CD4-positive, alpha-beta memory T cell (primary cell): ENCODE results near the gene WBP2. TPM values are rescaled to one million over a fixed set of nuclear protein-coding genes. Genes with fewer than 3 reads are reported as not detected.

ENCODE experiments used
- CTCF ChIA-PET: fragments of 350-600 bp; sonication (Branson Sonifier 250); formaldehyde crosslinking; loops from one replicate; lab custom pipeline; 2021; ENCODE audit warnings: inconsistent platforms; ENCODE audit not compliant: partially characterized antibody; lab: Charles Lee
- POLR2A ChIA-PET: fragments of 350-600 bp; sonication (Branson Sonifier 250); formaldehyde crosslinking; loops from one replicate; lab custom pipeline; 2021; ENCODE audit not compliant: partially characterized antibody; lab: Charles Lee
- DNase-seq, 5 donors: peaks; one replicate each; pipeline versions ENCODE4 v3.0.0 to v3.0.0-alpha.2; 2020 to 2022; ENCODE audit warnings: mixed read lengths in 1 of 5
- H3K27ac ChIP-seq: one replicate; pipeline ENCODE4 v1.7.0; 2013; ENCODE audit warnings: low read depth, low read length
- H3K27me3 ChIP-seq: 2 replicates; pipeline ENCODE4 v1.7.0; 2013; ENCODE audit warnings: mild to moderate bottlenecking, low read length, moderate library complexity; ENCODE audit not compliant: insufficient read depth
- H3K36me3 ChIP-seq: 2 replicates; pipeline ENCODE4 v1.7.0; 2013; ENCODE audit warnings: mild to moderate bottlenecking, low read length, moderate library complexity; ENCODE audit not compliant: insufficient read depth
- H3K4me1 ChIP-seq: 2 replicates; pipeline ENCODE4 v1.7.0; 2013; ENCODE audit warnings: mild to moderate bottlenecking, low read length, moderate library complexity; ENCODE audit not compliant: insufficient read depth
- H3K4me3 ChIP-seq, 2 donors: one replicate each; pipeline ENCODE4 v1.7.0; 2013; ENCODE audit warnings: low read length in 2 of 2, mild to moderate bottlenecking in 1 of 2
- H3K9me3 ChIP-seq, 2 donors: one replicate each; pipeline ENCODE4 v1.7.0; 2013; ENCODE audit warnings: low read length in 2 of 2, control low read depth in 1 of 2; ENCODE audit not compliant: control insufficient read depth in 1 of 2
- H3K27ac Mint-ChIP-seq, 7 donors: one replicate each; pipeline ENCODE4 v1.8.0; 2020 to 2021; ENCODE audit warnings: mixed read lengths in 7 of 7, mild to moderate bottlenecking in 6 of 7, inconsistent platforms in 3 of 7, moderate library complexity in 3 of 7
- H3K27me3 Mint-ChIP-seq, 2 donors: one replicate each; pipeline ENCODE4 v1.8.0; 2020 to 2021; ENCODE audit warnings: mixed read lengths in 2 of 2
- H3K36me3 Mint-ChIP-seq, 2 donors: one replicate each; pipeline ENCODE4 v1.8.0; 2020 to 2021; ENCODE audit warnings: mixed read lengths in 2 of 2, inconsistent platforms in 1 of 2, mild to moderate bottlenecking in 1 of 2
- H3K4me1 Mint-ChIP-seq, 4 donors: one replicate each; pipeline ENCODE4 v1.8.0; 2020 to 2021; ENCODE audit warnings: mixed read lengths in 4 of 4, mild to moderate bottlenecking in 1 of 4
- H3K4me3 Mint-ChIP-seq, 8 donors: one replicate each; pipeline ENCODE4 v1.8.0; 2020 to 2021; ENCODE audit warnings: mixed read lengths in 8 of 8, mild to moderate bottlenecking in 7 of 8, moderate library complexity in 6 of 8, inconsistent platforms in 3 of 8
- H3K9me3 Mint-ChIP-seq, 8 donors: one replicate each; pipeline ENCODE4 v1.8.0; 2020 to 2021; ENCODE audit warnings: mixed read lengths in 8 of 8, mild to moderate bottlenecking in 5 of 8, inconsistent platforms in 3 of 8, moderate library complexity in 1 of 8
- intact Hi-C: fragments of 100-400 bp; cut with micrococcal nuclease; formaldehyde crosslinking; loops from one replicate; pipeline ENCODE4 v1.15.1; 2023
- polyA plus RNA-seq, 2 donors: library from polyadenylated mRNA; unstranded; fragments of 300-500 nt; fragmentation: Illumina TruSeq; gene quantifications; one replicate each; pipeline ENCODE4 v1.2.3, GENCODE V29; 2021
- total RNA-seq, 2 experiments: library from RNA; stranded (reverse); gene quantifications; one replicate each; pipeline ENCODE4 v1.2.3, GENCODE V29; 2021

Gene WBP2
- total RNA-seq = 100 to 1,000 TPM; 159 to 160 TPM
- 100 to 1,000 TPM in 1 of 2 donors, 10 to 100 TPM in 1; 80.3 to 127 TPM for polyA plus RNA-seq

GRCh38 chr17:75855310-75856061 is at the start of gene WBP2:
Gene WBP2 (minus strand): TSS chr17:75855335. CDS start chr17:75855297, 38 bp downstream.
- H3K27ac Mint-ChIP-seq = peak within 1 kb of the TSS in 5 of 7 donors; percentile 92 to 95 (median 94)
- ChIA-PET CTCF (interaction anchor here (0.7 to 14.6 kb wide), 20 partner anchors 10 to 106 kb away, joined by 3 to 266 read pairs (median 6); partner anchors contain the start of genes GALK1, TRIM47, TRIM65 and UNC13D), POLR2A (interaction anchor here (0.7 to 23.4 kb wide), 33 partner anchors 10 to 1233 kb away, joined by 3 to 563 read pairs (median 7); partner anchors contain the start of genes ACOX1, FBF1, GALK1 and MIF4GD)
- peak within 1 kb of the TSS in 6 of 8 donors; percentile 83 to 92 (median 88) for H3K4me3 Mint-ChIP-seq
- peaks cover 20 to 50% (median 26%) of the 10 kb centered on the region in 4 donors for H3K4me1 Mint-ChIP-seq
- no peaks in the 10 kb centered on the region for H3K27me3 Mint-ChIP-seq
- Histone ChIP-seq H3K4me1 (peaks cover 37% of the 10 kb centered on the region), H3K4me3 (peak within 1 kb of the TSS; percentile 60 to 67), H3K9me3 (no peaks in the 10 kb centered on the region), H3K36me3 (peaks cover 11% of the 10 kb centered on the region), H3K27ac (peak within 1 kb of the TSS; percentile 80), H3K27me3 (no peaks in the 10 kb centered on the region)
- H3K9me3 Mint-ChIP-seq = no peaks in the 10 kb centered on the region
- H3K36me3 Mint-ChIP-seq = peaks cover 4 to 14% of the 10 kb centered on the region in 2 donors
- DNase-seq = peak; percentile 96 to 100 (median 99)
- intact Hi-C loops = loop anchor here (1.0 kb wide), 7 partner anchors 11 to 124 kb away; partner anchors contain the start of genes ACOX1, MRPL38, TEN1 and TRIM65

GRCh38 chr17:75902406-75902805 is 47.3 kb upstream of the WBP2 start:
- H3K27ac ChIP-seq = no peak overlapping the region
- peaks cover 4 to 37% of the 10 kb centered on the region in 2 donors for H3K36me3 Mint-ChIP-seq
- H3K9me3 ChIP-seq = no peaks in the 10 kb centered on the region
- peaks cover 21% of the 10 kb centered on the region for H3K4me1 ChIP-seq
- intact Hi-C loops = loop anchor here (10.0 kb wide), 1 partner anchor 362 kb away; the partner anchor contains the start of gene UBALD2
- H3K27me3 ChIP-seq = no peaks in the 10 kb centered on the region
- no peak for DNase-seq
- ChIA-PET CTCF (interaction anchor here (0.8 to 10.4 kb wide), 5 partner anchors 25 to 126 kb away, joined by 3 to 120 read pairs (median 4); partner anchors contain the start of gene WBP2), POLR2A (interaction anchor here (0.9 to 18.1 kb wide), 7 partner anchors 25 to 612 kb away, joined by 3 to 337 read pairs (median 4); partner anchors contain the start of genes TRIM47, UNC13D and WBP2)
- no peak overlapping the region for H3K4me3 ChIP-seq
- H3K36me3 ChIP-seq = peaks cover 30% of the 10 kb centered on the region
- peak overlapping the region in 1 of 7 donors; percentile 37 for H3K27ac Mint-ChIP-seq
- H3K9me3 Mint-ChIP-seq = no peaks in the 10 kb centered on the region
- peak overlapping the region in 1 of 8 donors; percentile 50 for H3K4me3 Mint-ChIP-seq
- peaks cover 8 to 22% (median 12%) of the 10 kb centered on the region in 4 donors for H3K4me1 Mint-ChIP-seq
- H3K27me3 Mint-ChIP-seq = no peaks in the 10 kb centered on the region

- no peak for DNase-seq
- H3K9me3 Mint-ChIP-seq = no peaks in the 10 kb centered on the region
- peak overlapping the region in 2 of 7 donors; percentile 64 to 67 for H3K27ac Mint-ChIP-seq
- peaks cover 4 to 38% of the 10 kb centered on the region in 2 donors for H3K36me3 Mint-ChIP-seq
- POLR2A ChIA-PET = interaction anchor here (5.6 to 18.1 kb wide), 3 partner anchors 24 to 48 kb away, joined by 52 to 337 read pairs (median 123); partner anchors contain the start of genes TRIM47 and WBP2
- CTCF ChIA-PET = interaction anchor here (1.3 to 10.4 kb wide), 3 partner anchors 43 to 103 kb away, joined by 3 to 120 read pairs (median 6); partner anchors contain the start of gene WBP2
- H3K27ac ChIP-seq = no peak overlapping the region
- no peaks in the 10 kb centered on the region for H3K27me3 Mint-ChIP-seq
- peak overlapping the region in 1 of 8 donors; percentile 15 for H3K4me3 Mint-ChIP-seq
- peaks cover 8 to 26% (median 14%) of the 10 kb centered on the region in 4 donors for H3K4me1 Mint-ChIP-seq
- H3K36me3 ChIP-seq = peaks cover 30% of the 10 kb centered on the region
- H3K27me3 ChIP-seq = no peaks in the 10 kb centered on the region
- peaks cover 26% of the 10 kb centered on the region for H3K4me1 ChIP-seq
- H3K4me3 ChIP-seq = no peak overlapping the region
- no peaks in the 10 kb centered on the region for H3K9me3 ChIP-seq
- intact Hi-C loops = loop anchor here (10.0 kb wide), 1 partner anchor 363 kb away; the partner anchor contains the start of gene UBALD2
Measured at GRCh38 chr17:75901727-75902126, 46.6 kb upstream of the WBP2 start.

- Histone ChIP-seq H3K4me3 (no peak overlapping the region), H3K9me3 (no peaks in the 10 kb centered on the region), H3K4me1 (peaks cover 24% of the 10 kb centered on the region), H3K27me3 (no peaks in the 10 kb centered on the region), H3K27ac (no peak overlapping the region), H3K36me3 (peaks cover 30% of the 10 kb centered on the region)
- Mint-ChIP-seq H3K27ac (peak overlapping the region in 1 of 7 donors; percentile 64), H3K36me3 (peaks cover 4 to 38% of the 10 kb centered on the region in 2 donors), H3K4me3 (no peak overlapping the region), H3K9me3 (no peaks in the 10 kb centered on the region), H3K27me3 (no peaks in the 10 kb centered on the region), H3K4me1 (peaks cover 8 to 21% (median 12%) of the 10 kb centered on the region in 4 donors)
- no peak for DNase-seq
- POLR2A ChIA-PET = interaction anchor here (0.6 to 18.1 kb wide), 4 partner anchors 24 to 771 kb away, joined by 3 to 337 read pairs (median 64); partner anchors contain the start of genes TRIM47 and WBP2
- CTCF ChIA-PET = interaction anchor here (0.7 to 1.5 kb wide), 4 partner anchors 10 to 95 kb away, joined by 3 to 5 read pairs (median 4); partner anchors contain the start of gene TRIM47
- intact Hi-C loops = loop anchor here (10.0 kb wide), 1 partner anchor 364 kb away; the partner anchor contains the start of gene UBALD2
Measured at GRCh38 chr17:75900691-75901533, 45.8 kb upstream of the WBP2 start.

GRCh38 chr17:75899767-75900468 is 44.8 kb upstream of the WBP2 start:
- no peaks in the 10 kb centered on the region for H3K27me3 ChIP-seq
- POLR2A ChIA-PET = interaction anchor here (0.9 to 18.1 kb wide), 3 partner anchors 23 to 56 kb away, joined by 3 to 337 read pairs (median 123); partner anchors contain the start of genes TRIM47 and WBP2
- no peak overlapping the region for H3K4me3 ChIP-seq
- Mint-ChIP-seq H3K4me3 (no peak overlapping the region), H3K9me3 (no peaks in the 10 kb centered on the region), H3K27me3 (no peaks in the 10 kb centered on the region), H3K4me1 (peaks cover 16 to 26% (median 21%) of the 10 kb centered on the region in 4 donors), H3K27ac (no peak overlapping the region), H3K36me3 (peaks cover 4 to 38% of the 10 kb centered on the region in 2 donors)
- peaks cover 30% of the 10 kb centered on the region for H3K36me3 ChIP-seq
- intact Hi-C loops = loop anchor here (10.0 kb wide), 1 partner anchor 365 kb away; the partner anchor contains the start of gene UBALD2
- peaks cover 29% of the 10 kb centered on the region for H3K4me1 ChIP-seq
- no peak for DNase-seq
- CTCF ChIA-PET = interaction anchor here (0.7 to 1.5 kb wide), 6 partner anchors 9 to 114 kb away, joined by 3 to 5 read pairs (median 4); partner anchors contain the start of gene TRIM47
- no peaks in the 10 kb centered on the region for H3K9me3 ChIP-seq
- no peak overlapping the region for H3K27ac ChIP-seq
